HG03378 (cell line): ENCODE results near the gene IL2RA.
"Not testable (repeated sequence)": the region's sequence is repeated elsewhere in the genome, so short reads cannot be mapped to it uniquely, and the experiment has no call there.

Experiments
- ATAC-seq: cut with Tn5 transposase; IDR thresholded peaks from one replicate; pipeline ENCODE4 v1.9.1; 2021; ENCODE audit warnings: mild to moderate bottlenecking, moderate library complexity; ENCODE audit not compliant: unreplicated experiment

IL2RA gene

DNA sequence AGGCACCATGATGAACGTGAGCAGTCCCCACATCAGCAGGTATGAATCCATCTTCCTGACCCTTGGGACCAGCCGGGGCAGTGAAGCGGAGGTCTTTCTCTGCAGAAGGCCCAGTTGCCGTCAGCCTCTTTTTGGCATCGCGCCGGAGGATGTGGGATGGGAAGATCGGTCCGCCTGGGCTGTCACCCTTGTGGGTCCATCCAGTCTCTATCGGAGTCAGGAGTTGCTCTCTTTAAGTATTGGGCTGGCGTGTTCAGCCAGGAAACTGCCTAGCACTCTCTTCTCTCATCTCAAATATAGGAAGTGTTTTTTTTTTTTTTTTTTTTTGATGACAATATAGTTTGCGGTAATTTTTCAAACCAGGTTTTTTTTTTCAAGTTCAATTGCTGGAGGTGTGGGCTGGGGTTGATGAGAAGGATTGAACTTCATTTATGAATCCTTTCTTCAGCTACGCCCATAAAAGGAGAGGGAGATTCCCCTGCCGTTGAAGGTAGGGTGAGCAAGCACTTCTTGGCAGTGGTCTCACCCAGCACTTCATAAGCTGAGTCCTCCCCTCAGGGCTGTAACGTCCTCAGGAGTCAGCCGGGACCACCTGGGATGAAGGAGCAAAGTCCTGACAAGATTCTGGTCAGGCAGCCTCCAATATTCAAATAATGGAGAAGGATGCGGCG, at the start of gene IL2RA:
IL2RA (minus strand) TSS at position 267 of the 671 bp plus-strand sequence; CDS start at position 51, 216 bp downstream.
- no peak for ATAC-seq

DNA sequence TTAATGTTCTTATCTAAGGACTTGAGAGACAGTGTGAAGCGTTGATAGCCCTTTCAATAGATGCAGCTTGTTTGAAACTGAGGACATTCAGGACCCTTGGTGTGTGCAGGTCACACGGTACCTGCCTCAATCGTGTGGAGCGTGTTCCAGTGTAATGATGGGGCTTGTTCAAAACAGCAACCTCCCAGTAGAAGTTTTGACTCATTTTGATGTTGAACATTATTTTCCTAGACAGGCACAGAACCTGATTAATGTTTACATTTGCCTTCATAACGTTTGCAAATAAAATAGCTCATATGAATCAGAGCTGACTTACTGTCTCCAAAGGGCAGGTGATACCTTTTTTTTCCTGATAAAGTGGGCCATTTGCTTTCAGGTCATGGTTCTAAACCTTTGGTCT, 48.0 kb upstream of the IL2RA start:
- no peak for ATAC-seq

DNA sequence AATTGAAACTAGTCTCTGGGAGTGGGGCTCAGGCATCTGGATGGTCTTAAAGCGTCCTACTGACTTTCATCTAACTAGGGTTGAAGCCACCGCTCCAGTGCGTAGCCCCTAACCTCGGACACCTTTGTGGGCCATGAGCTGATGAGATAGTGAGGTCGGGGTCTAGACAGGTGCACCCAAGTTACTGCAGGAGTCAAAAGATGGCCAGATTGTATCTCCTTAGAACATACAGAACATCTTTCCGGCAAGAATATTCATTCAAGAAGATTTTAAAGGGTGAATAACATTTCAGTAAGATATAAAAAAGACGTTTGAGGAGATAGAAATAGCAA, 47.2 kb upstream of the IL2RA start:
- no peak for ATAC-seq

- no peak for ATAC-seq
Measured at GRCh38 chr10:6108631-6109443, 46.7 kb upstream of the IL2RA start.

DNA sequence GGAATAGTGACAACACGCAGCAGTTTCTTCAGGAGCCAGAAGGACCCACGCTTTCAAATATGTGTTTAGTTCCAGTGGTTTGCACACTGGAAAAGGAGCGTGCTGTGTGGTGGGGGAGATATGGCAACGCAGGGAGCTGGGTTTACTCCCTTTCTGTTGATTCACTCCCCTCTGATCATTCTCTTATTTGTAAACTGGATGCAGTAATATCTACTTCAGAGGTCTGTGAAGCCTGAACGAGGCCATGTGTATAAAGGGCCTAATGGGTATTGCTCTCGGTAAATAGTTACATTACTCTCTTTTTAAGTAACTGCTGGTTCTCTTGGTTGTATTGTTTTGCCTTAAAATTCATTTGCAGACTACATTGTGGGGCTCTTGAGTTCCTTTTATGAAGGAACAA, 45.9 kb upstream of the IL2RA start:
- ATAC-seq, result no peak

GRCh38 chr10:6107616-6108015, 45.4 kb upstream of the IL2RA start:
- ATAC-seq, result not testable (repeated sequence)

DNA sequence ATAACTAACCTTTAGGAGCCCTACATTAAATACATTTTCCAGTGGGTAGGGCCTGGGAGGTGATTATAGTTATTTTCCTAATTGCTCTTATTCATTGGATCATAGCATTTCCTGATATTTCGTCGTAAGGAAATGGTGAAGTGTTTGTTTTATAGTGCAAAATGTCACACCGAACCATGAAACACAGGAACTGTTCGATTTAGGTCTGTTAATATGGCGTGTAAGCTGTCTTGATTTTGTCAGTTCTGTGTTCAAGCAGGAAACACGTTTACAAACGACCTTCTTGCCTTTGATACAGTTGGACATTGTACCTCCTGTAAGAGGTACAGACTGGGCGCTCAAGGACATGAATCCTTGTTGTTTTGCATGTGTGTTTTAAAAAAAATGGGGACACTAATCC, 41.4 kb upstream of the IL2RA start:
- ATAC-seq, result no peak

GRCh38 chr10:6102128-6102527, 40.0 kb upstream of the IL2RA start:
- ATAC-seq, result no peak

GRCh38 chr10:6101181-6101580, 39.0 kb upstream of the IL2RA start:
- peak; percentile 81 for ATAC-seq

GRCh38 chr10:6100370-6100769, 38.2 kb upstream of the IL2RA start:
- ATAC-seq, result no peak

DNA sequence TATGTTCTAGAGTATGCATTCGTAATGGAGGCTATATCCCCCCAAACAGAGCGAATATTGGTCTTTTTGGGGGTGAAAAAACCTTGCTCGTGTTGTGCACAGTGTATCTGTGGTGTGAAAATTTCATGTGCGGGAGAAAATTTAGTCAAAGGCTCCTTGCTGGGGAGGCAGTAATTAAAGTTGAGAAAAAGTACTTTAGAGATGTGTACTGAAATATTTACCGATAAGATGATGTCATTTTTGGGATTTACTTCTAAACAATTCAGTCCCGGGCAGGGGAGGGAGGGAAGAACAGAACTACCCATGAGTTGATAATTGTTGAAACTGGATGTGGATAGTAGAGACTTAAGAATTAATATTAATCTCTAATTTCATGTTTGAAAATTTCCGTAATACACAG, 36.0 kb upstream of the IL2RA start:
- no peak for ATAC-seq

GRCh38 chr10:6097063-6097462, 34.9 kb upstream of the IL2RA start:
- no peak for ATAC-seq

GRCh38 chr10:6095810-6096570, 33.8 kb upstream of the IL2RA start:
- no peak for ATAC-seq

DNA sequence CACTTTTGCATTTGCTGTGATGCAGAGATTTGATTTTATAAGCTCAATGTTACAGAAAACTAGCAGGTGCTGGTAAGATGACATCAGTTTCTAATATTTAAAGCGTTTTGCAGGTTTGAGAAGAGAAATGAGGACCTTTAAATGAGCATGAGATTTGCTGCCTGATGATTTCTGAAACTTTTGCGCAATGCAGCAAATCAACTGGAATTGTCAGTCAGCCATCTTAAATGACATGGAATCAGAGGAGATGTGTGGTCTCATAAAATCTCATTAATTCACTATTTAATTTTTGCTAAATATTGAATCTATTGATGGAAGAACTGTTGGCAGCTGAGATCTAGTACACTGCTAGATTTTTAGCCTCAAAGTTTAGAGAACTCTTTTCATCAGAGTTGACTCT, 30.6 kb upstream of the IL2RA start:
- no peak for ATAC-seq

- no peak for ATAC-seq
Measured at GRCh38 chr10:6091630-6092029, 29.5 kb upstream of the IL2RA start.

GRCh38 chr10:6089334-6090219, 27.4 kb upstream of the IL2RA start:
- peak; percentile 3 for ATAC-seq

DNA sequence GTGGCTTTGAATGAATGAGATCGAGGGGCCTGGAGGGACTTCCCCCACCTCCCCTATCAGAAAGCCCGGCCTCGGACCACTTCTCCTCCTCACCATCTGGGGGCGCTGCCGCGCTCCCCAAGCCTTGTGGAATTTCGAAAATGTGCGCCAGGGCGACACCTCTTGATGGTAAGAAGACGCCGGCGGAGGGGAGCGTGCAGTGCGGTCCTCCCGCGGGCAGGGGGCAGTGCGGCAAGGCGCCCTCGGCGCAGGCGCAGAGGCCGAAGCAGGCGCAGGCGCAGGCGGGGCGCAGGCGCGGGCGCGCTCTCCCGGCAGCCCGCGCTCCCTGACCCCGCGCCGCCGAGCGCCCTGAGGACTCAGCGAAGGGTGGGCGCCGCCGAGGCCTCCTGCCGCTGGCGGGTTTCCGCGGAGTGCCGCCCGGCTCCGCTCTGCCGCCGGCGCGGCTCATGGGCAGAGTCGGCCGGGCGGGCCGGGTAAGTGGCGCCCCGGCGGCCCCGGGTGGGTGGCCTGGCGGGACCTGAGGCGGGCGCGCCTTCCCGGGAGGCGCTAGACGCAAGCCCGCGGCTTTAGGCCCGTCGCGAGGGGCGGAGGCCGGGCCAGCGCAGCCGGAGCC, 26.7 kb upstream of the IL2RA start, which contains the start of gene RBM17:
RBM17 (plus strand) TSS at position 314 of the 613 bp plus-strand sequence. CDS start 8,032 bp downstream, outside the sequence.
- peak; percentile 81 for ATAC-seq

GRCh38 chr10:6086375-6087233, 24.4 kb upstream of the IL2RA start:
- ATAC-seq, result peak; percentile 52
